HG03575 (cell line): Measurements from ENCODE around the gene ABLIM3.
"Not testable (repeated sequence)": the region's sequence is repeated elsewhere in the genome, so short reads cannot be mapped to it uniquely, and the experiment has no call there.

Experiments used
- ATAC-seq: cut with Tn5 transposase; IDR thresholded peaks from one replicate; pipeline ENCODE4 v1.9.1; 2021; ENCODE audit not compliant: unreplicated experiment, insufficient number of reproducible peaks, low FRiP score; ENCODE audit errors: extremely low read depth

The ABLIM3 gene

GRCh38 chr5:149267241-149267973, 126.1 kb downstream of the ABLIM3 start:
- ATAC-seq = no peak

GRCh38 chr5:149268928-149269557, 127.8 kb downstream of the ABLIM3 start:
- no peak for ATAC-seq

- no peak for ATAC-seq
These were observed 130.0 kb downstream of the ABLIM3 start for GRCh38 chr5:149271195-149271715.

- ATAC-seq = no peak
These were observed 130.6 kb downstream of the ABLIM3 start, which contains the start of gene AFAP1L1 for GRCh38 chr5:149271716-149272563. Gene AFAP1L1 (plus strand): TSS chr5:149271859. CDS start chr5:149271969, 110 bp downstream.

GRCh38 chr5:149272781-149273180, 131.5 kb downstream of the ABLIM3 start:
- not testable (repeated sequence) for ATAC-seq

- no peak for ATAC-seq
These were observed 131.9 kb downstream of the ABLIM3 start for GRCh38 chr5:149273237-149273636.

GRCh38 chr5:149273950-149274349, 132.7 kb downstream of the ABLIM3 start:
- no peak for ATAC-seq

- no peak for ATAC-seq
These were observed 133.6 kb downstream of the ABLIM3 start for GRCh38 chr5:149274939-149275338.

GRCh38 chr5:149277801-149278200, 136.5 kb downstream of the ABLIM3 start:
- no peak for ATAC-seq

GRCh38 chr5:149278451-149279210, 137.3 kb downstream of the ABLIM3 start:
- ATAC-seq = no peak

- no peak for ATAC-seq
These were observed 138.4 kb downstream of the ABLIM3 start for GRCh38 chr5:149279661-149280060.

GRCh38 chr5:149280124-149280523, 138.8 kb downstream of the ABLIM3 start:
- no peak for ATAC-seq

- no peak for ATAC-seq
These were observed 139.5 kb downstream of the ABLIM3 start for GRCh38 chr5:149280802-149281201.

GRCh38 chr5:149282027-149282965, 141.0 kb downstream of the ABLIM3 start:
- no peak for ATAC-seq

- no peak for ATAC-seq
These were observed 141.7 kb downstream of the ABLIM3 start for GRCh38 chr5:149282966-149283332.

- ATAC-seq = no peak
These were observed 142.6 kb downstream of the ABLIM3 start for GRCh38 chr5:149283626-149284480.

- ATAC-seq = no peak
These were observed 143.2 kb downstream of the ABLIM3 start for GRCh38 chr5:149284501-149284900.
